Loucy (cell line): Measurements from ENCODE around the gene MDM4.

ENCODE experiments used
- EZH2phosphoT487 ChIP-seq: fragments of 200-600 bp; IDR thresholded peaks from 2 replicates; pipeline ENCODE4 v1.6.1; 2018; ENCODE audit warnings: antibody characterized with exemption, mild to moderate bottlenecking, moderate library complexity, borderline replicate concordance
- TF ChIP-seq, protein P1 (sequence below): fragments of 200-600 bp; sonication (generic); conservative IDR thresholded peaks from 2 replicates; pipeline ENCODE4 v1.5.1; 2014; ENCODE audit warnings: mild to moderate bottlenecking, antibody characterized with exemption, low read length

DNA sequence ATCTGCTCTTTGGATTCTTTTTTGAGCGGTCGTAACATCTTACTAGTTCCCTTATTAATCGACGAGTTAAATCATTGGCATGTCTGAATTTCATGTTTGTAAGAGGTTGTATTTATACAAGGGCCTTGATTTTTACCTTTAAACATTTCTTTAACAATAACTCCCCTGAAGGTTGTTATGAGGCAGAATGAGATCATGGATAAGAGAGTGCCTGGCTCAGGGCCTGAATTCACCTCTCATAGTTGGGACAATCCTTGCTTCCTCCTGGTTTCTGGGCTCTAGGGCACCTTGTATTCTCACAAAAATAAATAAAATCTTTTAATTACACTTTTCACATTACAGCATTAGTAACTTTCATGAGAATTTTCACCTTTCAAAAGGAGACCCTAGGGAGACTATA lies 55.4 kb downstream of the MDM4 start:
- TF ChIP-seq, protein P1, sequence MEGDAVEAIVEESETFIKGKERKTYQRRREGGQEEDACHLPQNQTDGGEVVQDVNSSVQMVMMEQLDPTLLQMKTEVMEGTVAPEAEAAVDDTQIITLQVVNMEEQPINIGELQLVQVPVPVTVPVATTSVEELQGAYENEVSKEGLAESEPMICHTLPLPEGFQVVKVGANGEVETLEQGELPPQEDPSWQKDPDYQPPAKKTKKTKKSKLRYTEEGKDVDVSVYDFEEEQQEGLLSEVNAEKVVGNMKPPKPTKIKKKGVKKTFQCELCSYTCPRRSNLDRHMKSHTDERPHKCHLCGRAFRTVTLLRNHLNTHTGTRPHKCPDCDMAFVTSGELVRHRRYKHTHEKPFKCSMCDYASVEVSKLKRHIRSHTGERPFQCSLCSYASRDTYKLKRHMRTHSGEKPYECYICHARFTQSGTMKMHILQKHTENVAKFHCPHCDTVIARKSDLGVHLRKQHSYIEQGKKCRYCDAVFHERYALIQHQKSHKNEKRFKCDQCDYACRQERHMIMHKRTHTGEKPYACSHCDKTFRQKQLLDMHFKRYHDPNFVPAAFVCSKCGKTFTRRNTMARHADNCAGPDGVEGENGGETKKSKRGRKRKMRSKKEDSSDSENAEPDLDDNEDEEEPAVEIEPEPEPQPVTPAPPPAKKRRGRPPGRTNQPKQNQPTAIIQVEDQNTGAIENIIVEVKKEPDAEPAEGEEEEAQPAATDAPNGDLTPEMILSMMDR: no peak
- TF ChIP-seq EZH2phosphoT487: no peak
